Measurements from ENCODE around the gene RHOU. TPM values are rescaled to one million over a fixed set of nuclear protein-coding genes. Genes with fewer than 3 reads are reported as not detected.

Gene RHOU
- total and polyA plus RNA-seq, 2 experiments from 2014 or later: 0.95 to 4.4 TPM

DNA sequence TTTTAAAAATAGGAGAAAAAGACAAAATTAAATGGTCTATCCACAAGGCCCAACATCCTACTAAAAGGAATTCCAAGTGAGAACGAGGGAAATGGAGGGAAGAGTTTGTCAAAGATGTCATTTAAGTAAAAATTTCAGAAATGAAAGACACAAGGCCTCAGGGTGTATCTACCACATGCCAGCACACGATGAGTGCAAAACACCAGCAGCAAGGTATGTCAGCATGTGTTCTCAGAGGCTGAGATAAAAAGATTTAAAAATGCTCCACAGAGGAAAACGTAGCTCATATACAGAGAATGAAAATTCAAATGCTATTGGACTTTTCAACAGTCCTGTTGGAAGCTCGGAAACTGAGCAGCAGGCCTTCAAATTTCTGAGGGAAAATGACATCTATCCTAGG lies 42.0 kb downstream of the RHOU start:
- Histone ChIP-seq H4K20me1 (replicated peaks; ENCODE audit: insufficient read depth) (no peaks in the 10 kb centered on the region), H3K27ac (ENCODE audit: low read depth) (no peak overlapping the region), H3K4me1 (ENCODE audit: insufficient read depth) (no peaks in the 10 kb centered on the region), H3F3A (replicated peaks; ENCODE audit: low read depth) (no peaks in the 10 kb centered on the region), H3K9me2 (ENCODE audit: insufficient read depth) (no peaks in the 10 kb centered on the region), H3K4me3 (no peak overlapping the region), H3K4me2 (no peak overlapping the region), H3K36me3 (ENCODE audit: insufficient read depth) (no peaks in the 10 kb centered on the region), H2AFZ (no peak overlapping the region), H3K27me3 (ENCODE audit: insufficient read depth) (no peaks in the 10 kb centered on the region), H3K79me2 (replicated peaks; ENCODE audit: insufficient read depth) (no peaks in the 10 kb centered on the region)
- ATAC-seq (no peak), DNase-seq (ENCODE audit: low spot score) (no peak)
- Mint-ChIP-seq H3K27ac (no peak overlapping the region), H3K4me1 (no peaks in the 10 kb centered on the region; the same call in 2 of the 3 replicates), H3K9me3 (peaks cover 5% of the 10 kb centered on the region; the same call in 2 of the 3 replicates), H3K4me3 (no peak overlapping the region), H3K27me3 (ENCODE audit: insufficient read depth, low read depth, poor library complexity) (peaks cover 2% of the 10 kb centered on the region), H3K36me3 (ENCODE audit: low read depth) (no peaks in the 10 kb centered on the region)
- TF ChIP-seq JUNB (IDR thresholded peaks at IDR 0.05; ENCODE audit: unreplicated experiment) (no peak), EZH2phosphoT487 (IDR thresholded peaks at IDR 0.05; ENCODE audit: unreplicated experiment) (no peak), STAT1 (IDR thresholded peaks at IDR 0.05; ENCODE audit: unreplicated experiment) (no peak), CTCF (conservative IDR thresholded peaks at IDR 0.05; ENCODE audit: low read depth in 2 of 2) (no peak), EZH2 (IDR thresholded peaks at IDR 0.05; ENCODE audit: low read depth, unreplicated experiment) (no peak), ETS1 (IDR thresholded peaks at IDR 0.05) (no peak), ZNF331 (CRISPR knock-in tag; IDR thresholded peaks at IDR 0.05; ENCODE audit: low read depth) (no peak)
- TF ChIP-seq, protein P1, sequence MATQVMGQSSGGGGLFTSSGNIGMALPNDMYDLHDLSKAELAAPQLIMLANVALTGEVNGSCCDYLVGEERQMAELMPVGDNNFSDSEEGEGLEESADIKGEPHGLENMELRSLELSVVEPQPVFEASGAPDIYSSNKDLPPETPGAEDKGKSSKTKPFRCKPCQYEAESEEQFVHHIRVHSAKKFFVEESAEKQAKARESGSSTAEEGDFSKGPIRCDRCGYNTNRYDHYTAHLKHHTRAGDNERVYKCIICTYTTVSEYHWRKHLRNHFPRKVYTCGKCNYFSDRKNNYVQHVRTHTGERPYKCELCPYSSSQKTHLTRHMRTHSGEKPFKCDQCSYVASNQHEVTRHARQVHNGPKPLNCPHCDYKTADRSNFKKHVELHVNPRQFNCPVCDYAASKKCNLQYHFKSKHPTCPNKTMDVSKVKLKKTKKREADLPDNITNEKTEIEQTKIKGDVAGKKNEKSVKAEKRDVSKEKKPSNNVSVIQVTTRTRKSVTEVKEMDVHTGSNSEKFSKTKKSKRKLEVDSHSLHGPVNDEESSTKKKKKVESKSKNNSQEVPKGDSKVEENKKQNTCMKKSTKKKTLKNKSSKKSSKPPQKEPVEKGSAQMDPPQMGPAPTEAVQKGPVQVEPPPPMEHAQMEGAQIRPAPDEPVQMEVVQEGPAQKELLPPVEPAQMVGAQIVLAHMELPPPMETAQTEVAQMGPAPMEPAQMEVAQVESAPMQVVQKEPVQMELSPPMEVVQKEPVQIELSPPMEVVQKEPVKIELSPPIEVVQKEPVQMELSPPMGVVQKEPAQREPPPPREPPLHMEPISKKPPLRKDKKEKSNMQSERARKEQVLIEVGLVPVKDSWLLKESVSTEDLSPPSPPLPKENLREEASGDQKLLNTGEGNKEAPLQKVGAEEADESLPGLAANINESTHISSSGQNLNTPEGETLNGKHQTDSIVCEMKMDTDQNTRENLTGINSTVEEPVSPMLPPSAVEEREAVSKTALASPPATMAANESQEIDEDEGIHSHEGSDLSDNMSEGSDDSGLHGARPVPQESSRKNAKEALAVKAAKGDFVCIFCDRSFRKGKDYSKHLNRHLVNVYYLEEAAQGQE (IDR thresholded peaks at IDR 0.05; ENCODE audit: unreplicated experiment): no peak
- TF ChIP-seq, protein P2, sequence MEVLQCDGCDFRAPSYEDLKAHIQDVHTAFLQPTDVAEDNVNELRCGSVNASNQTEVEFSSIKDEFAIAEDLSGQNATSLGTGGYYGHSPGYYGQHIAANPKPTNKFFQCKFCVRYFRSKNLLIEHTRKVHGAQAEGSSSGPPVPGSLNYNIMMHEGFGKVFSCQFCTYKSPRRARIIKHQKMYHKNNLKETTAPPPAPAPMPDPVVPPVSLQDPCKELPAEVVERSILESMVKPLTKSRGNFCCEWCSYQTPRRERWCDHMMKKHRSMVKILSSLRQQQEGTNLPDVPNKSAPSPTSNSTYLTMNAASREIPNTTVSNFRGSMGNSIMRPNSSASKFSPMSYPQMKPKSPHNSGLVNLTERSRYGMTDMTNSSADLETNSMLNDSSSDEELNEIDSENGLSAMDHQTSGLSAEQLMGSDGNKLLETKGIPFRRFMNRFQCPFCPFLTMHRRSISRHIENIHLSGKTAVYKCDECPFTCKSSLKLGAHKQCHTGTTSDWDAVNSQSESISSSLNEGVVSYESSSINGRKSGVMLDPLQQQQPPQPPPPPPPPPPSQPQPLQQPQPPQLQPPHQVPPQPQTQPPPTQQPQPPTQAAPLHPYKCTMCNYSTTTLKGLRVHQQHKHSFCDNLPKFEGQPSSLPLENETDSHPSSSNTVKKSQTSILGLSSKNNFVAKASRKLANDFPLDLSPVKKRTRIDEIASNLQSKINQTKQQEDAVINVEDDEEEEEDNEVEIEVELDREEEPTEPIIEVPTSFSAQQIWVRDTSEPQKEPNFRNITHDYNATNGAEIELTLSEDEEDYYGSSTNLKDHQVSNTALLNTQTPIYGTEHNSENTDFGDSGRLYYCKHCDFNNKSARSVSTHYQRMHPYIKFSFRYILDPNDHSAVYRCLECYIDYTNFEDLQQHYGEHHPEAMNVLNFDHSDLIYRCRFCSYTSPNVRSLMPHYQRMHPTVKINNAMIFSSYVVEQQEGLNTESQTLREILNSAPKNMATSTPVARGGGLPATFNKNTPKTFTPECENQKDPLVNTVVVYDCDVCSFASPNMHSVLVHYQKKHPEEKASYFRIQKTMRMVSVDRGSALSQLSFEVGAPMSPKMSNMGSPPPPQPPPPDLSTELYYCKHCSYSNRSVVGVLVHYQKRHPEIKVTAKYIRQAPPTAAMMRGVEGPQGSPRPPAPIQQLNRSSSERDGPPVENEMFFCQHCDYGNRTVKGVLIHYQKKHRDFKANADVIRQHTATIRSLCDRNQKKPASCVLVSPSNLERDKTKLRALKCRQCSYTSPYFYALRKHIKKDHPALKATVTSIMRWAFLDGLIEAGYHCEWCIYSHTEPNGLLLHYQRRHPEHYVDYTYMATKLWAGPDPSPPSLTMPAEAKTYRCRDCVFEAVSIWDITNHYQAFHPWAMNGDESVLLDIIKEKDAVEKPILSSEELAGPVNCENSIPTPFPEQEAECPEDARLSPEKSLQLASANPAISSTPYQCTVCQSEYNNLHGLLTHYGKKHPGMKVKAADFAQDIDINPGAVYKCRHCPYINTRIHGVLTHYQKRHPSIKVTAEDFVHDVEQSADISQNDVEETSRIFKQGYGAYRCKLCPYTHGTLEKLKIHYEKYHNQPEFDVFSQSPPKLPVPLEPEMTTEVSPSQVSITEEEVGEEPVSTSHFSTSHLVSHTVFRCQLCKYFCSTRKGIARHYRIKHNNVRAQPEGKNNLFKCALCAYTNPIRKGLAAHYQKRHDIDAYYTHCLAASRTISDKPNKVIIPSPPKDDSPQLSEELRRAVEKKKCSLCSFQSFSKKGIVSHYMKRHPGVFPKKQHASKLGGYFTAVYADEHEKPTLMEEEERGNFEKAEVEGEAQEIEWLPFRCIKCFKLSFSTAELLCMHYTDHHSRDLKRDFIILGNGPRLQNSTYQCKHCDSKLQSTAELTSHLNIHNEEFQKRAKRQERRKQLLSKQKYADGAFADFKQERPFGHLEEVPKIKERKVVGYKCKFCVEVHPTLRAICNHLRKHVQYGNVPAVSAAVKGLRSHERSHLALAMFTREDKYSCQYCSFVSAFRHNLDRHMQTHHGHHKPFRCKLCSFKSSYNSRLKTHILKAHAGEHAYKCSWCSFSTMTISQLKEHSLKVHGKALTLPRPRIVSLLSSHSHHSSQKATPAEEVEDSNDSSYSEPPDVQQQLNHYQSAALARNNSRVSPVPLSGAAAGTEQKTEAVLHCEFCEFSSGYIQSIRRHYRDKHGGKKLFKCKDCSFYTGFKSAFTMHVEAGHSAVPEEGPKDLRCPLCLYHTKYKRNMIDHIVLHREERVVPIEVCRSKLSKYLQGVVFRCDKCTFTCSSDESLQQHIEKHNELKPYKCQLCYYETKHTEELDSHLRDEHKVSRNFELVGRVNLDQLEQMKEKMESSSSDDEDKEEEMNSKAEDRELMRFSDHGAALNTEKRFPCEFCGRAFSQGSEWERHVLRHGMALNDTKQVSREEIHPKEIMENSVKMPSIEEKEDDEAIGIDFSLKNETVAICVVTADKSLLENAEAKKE (CRISPR knock-in tag; IDR thresholded peaks at IDR 0.05): no peak
